Cardiac muscle cell (in vitro differentiated cells and primary cell): Measurements from ENCODE around the gene TMEM135. TPM values are rescaled to one million over a fixed set of nuclear protein-coding genes. Genes with fewer than 3 reads are reported as not detected.

Experiments
- DNase-seq, 2 donors: peaks; one replicate each; pipeline versions ENCODE4 v3.0.0 to v3.0.0-alpha.2; 2010 to 2017; ENCODE audit warnings: low read depth in 1 of 2, low spot score in 1 of 2
- H3K27ac ChIP-seq: fragments of 200-600 bp; sonication (generic); 2 replicates; pipeline ENCODE4 v1.5.1; 2016
- H3K27me3 ChIP-seq: fragments of 200-600 bp; sonication (generic); 2 replicates; pipeline ENCODE4 v1.6.0; 2016; ENCODE audit warnings: control low read depth
- H3K36me3 ChIP-seq: fragments of 200-600 bp; sonication (generic); 2 replicates; pipeline ENCODE4 v1.5.1; 2016; ENCODE audit warnings: control low read depth
- H3K4me1 ChIP-seq: fragments of 200-600 bp; sonication (generic); 2 replicates; pipeline ENCODE4 v1.8.1; 2017; ENCODE audit warnings: low read depth, mild to moderate bottlenecking, mixed run types
- H3K4me3 ChIP-seq: fragments of 200-600 bp; sonication (generic); 2 replicates; pipeline ENCODE4 v1.5.1; 2016; ENCODE audit warnings: mild to moderate bottlenecking
- H3K9me3 ChIP-seq: fragments of 200-600 bp; sonication (generic); 2 replicates; pipeline ENCODE4 v1.5.1; 2017; ENCODE audit warnings: low read depth, mild to moderate bottlenecking, control low read depth
- polyA plus RNA-seq: library from polyadenylated mRNA; unstranded; fragments of >200 nt; fragmentation: Nextera tagmentation; extraction: Ambion mirVana; gene quantifications from 2 replicates; pipeline ENCODE4 v1.2.1, GENCODE V29; 2016
- total RNA-seq: library from RNA; depleted of rRNA; stranded (reverse); fragments of >200 nt; gene quantifications from 2 replicates; pipeline ENCODE4 v1.2.3, GENCODE V29; 2016
- TF ChIP-seq, protein P1 (sequence below): IDR thresholded peaks from 2 replicates; pipeline ENCODE4 v1.5.1; 2012; ENCODE audit warnings: low read depth, mild to moderate bottlenecking, low read length

TMEM135 gene
- total and polyA plus RNA-seq, 2 experiments from 2014 or later = 25.2 to 28.8 TPM

DNA sequence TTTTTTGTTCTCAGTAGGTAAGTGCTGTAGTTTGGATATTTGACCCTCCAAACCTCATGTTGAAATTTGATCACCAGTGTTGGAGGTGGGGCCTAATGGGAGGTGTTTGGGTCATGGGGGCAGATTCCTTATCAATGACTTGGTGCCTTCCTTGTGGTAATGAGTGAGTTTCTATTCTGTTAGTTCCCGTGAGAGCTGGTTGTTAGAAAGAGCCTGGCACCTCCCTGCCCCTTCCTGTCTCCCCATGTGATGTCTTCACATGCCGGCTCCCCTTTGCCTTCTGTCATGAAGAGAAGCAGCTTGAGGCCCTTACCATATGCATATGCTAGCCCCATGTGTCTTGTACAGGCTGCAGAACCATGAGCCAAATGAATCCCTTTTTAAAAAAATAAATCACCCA, 138.3 kb downstream of the TMEM135 start:
- no peaks in the 10 kb centered on the region for H3K9me3 ChIP-seq
- no peak overlapping the region for H3K27ac ChIP-seq
- TF ChIP-seq, protein P1, sequence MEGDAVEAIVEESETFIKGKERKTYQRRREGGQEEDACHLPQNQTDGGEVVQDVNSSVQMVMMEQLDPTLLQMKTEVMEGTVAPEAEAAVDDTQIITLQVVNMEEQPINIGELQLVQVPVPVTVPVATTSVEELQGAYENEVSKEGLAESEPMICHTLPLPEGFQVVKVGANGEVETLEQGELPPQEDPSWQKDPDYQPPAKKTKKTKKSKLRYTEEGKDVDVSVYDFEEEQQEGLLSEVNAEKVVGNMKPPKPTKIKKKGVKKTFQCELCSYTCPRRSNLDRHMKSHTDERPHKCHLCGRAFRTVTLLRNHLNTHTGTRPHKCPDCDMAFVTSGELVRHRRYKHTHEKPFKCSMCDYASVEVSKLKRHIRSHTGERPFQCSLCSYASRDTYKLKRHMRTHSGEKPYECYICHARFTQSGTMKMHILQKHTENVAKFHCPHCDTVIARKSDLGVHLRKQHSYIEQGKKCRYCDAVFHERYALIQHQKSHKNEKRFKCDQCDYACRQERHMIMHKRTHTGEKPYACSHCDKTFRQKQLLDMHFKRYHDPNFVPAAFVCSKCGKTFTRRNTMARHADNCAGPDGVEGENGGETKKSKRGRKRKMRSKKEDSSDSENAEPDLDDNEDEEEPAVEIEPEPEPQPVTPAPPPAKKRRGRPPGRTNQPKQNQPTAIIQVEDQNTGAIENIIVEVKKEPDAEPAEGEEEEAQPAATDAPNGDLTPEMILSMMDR = no peak
- no peak overlapping the region for H3K4me3 ChIP-seq
- H3K27me3 ChIP-seq = no peaks in the 10 kb centered on the region
- no peak for DNase-seq
- peaks cover 13% of the 10 kb centered on the region for H3K4me1 ChIP-seq
- H3K36me3 ChIP-seq = no peaks in the 10 kb centered on the region

DNA sequence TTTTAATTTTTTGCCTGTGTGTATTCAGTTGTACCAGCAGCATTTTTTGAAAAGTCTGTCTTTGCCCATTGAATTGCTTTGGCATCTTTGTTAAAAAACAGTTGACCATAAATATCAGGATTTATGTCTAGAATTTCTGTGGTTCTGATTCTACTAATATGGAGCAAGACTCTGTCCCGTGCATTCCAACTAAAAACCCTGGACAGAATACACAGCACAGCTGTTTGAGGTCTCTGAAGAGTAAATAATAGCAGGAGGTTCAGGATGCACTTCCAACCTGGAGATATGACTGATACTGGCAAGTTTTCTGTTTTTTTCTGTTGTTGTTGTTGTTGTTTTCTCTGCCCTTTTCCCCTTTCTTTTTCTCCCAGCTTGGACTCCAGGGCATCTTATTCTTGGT, 141.9 kb downstream of the TMEM135 start:
- no peak for DNase-seq
- Histone ChIP-seq H3K27ac (no peak overlapping the region), H3K4me1 (peaks cover 8% of the 10 kb centered on the region), H3K36me3 (no peaks in the 10 kb centered on the region), H3K9me3 (no peaks in the 10 kb centered on the region), H3K4me3 (no peak overlapping the region), H3K27me3 (no peaks in the 10 kb centered on the region)
- TF ChIP-seq, protein P1 = no peak

DNA sequence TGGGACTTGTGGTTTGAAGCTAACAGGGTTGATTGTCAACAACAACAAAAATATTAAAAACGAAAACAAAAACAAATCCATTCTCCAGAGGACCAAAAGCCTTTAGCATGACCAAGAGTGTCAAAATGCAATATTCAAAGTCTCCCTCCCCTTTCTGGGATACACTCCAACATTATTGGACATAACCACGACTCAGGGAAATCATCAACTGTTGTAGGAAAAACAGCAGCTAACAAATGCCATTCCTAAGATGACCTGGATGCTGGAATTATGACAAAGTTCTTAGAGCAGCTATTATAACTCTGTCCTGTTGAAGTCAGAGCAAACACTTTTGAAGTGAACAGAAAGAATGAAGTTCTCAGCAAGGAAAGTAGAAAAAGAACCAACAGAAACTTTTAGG, 143.0 kb downstream of the TMEM135 start:
- H3K27me3 ChIP-seq = no peaks in the 10 kb centered on the region
- TF ChIP-seq, protein P1 = no peak
- no peaks in the 10 kb centered on the region for H3K36me3 ChIP-seq
- no peak overlapping the region for H3K27ac ChIP-seq
- H3K9me3 ChIP-seq = no peaks in the 10 kb centered on the region
- DNase-seq = peak in 1 of 2 donors; percentile 73
- no peak overlapping the region for H3K4me3 ChIP-seq
- no peaks in the 10 kb centered on the region for H3K4me1 ChIP-seq

DNA sequence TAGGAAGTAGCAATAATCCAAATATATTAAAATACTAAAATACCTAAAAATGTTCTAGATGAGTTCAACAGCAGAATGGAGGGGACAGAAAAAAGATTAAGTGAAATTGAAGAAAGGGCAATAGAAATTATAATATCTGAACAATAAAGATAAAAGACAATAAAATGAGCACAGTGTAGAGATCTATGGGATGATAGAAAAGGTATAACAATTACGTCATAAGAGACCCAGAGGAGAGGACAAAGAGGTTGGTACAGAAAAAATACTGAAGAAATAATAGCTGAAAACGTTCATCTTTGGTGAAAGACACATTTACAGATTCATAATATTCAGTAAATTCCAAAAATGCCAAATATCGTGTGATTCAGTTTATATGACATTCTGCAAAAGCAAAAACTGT, 143.4 kb downstream of the TMEM135 start:
- TF ChIP-seq, protein P1 = no peak
- H3K9me3 ChIP-seq = no peaks in the 10 kb centered on the region
- H3K27ac ChIP-seq = no peak overlapping the region
- no peak overlapping the region for H3K4me3 ChIP-seq
- H3K4me1 ChIP-seq = no peaks in the 10 kb centered on the region
- no peaks in the 10 kb centered on the region for H3K27me3 ChIP-seq
- no peak for DNase-seq
- no peaks in the 10 kb centered on the region for H3K36me3 ChIP-seq

DNA sequence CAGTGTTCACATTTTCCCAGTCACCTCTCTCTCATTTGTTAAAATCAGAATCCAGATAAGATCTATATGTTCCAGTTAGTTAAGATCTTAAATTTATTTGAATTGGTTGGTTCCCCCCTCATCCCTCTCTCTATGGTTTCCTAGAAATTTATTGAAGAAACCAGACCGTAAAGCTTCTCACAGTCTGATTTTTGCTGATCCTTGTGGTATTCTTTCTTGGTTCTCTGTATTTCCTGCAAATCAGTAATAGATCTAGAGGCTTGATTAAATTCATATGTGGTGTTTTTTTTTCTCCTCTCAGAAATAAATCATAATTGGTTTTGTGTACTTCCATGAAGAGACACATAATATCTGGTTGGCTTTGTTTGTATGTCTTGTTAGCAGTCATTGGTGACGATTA, 147.5 kb downstream of the TMEM135 start:
- no peaks in the 10 kb centered on the region for H3K36me3 ChIP-seq
- peaks cover 5% of the 10 kb centered on the region for H3K4me1 ChIP-seq
- DNase-seq = no peak
- H3K4me3 ChIP-seq = no peak overlapping the region
- no peaks in the 10 kb centered on the region for H3K9me3 ChIP-seq
- TF ChIP-seq, protein P1 = no peak
- no peak overlapping the region for H3K27ac ChIP-seq
- H3K27me3 ChIP-seq = no peaks in the 10 kb centered on the region

DNA sequence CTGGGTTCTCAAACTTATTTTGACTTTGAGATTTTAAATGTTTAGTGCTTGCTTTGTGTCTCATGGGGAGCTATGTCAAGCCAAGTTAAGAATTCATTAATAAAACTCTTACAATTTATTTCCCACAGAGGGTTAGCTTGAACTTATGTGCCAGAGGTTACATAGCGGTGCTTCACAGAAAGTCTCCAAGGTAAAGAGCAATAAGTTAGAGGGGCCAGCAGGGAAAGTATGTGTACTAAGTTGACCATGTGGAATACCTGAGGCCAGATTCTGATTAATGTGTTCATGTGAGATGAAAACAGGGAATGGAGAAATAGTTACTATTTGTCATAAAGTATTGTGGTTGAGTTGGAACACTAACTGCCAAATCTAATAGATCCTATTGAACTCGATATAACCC, 149.3 kb downstream of the TMEM135 start:
- peaks cover 12% of the 10 kb centered on the region for H3K4me1 ChIP-seq
- DNase-seq = no peak
- no peaks in the 10 kb centered on the region for H3K36me3 ChIP-seq
- TF ChIP-seq, protein P1 = no peak
- H3K27ac ChIP-seq = no peak overlapping the region
- no peaks in the 10 kb centered on the region for H3K27me3 ChIP-seq
- H3K9me3 ChIP-seq = no peaks in the 10 kb centered on the region
- no peak overlapping the region for H3K4me3 ChIP-seq
